HTR-8/SVneo (cell line): Measurements from ENCODE around the gene C2orf42.
"Not testable (repeated sequence)": the region's sequence is repeated elsewhere in the genome, so short reads cannot be mapped to it uniquely, and the experiment has no call there.

Experiments
- DNase-seq: peaks from one replicate; pipeline ENCODE4 v3.0.0; 2011; ENCODE audit warnings: low spot score, mixed read lengths; ENCODE audit not compliant: insufficient read length
- FAIRE-seq: peaks from 2 replicates; lab custom pipeline; 2011; peaks lifted over from hg19 to GRCh38; lab: Jason Lieb, UNC

C2orf42 gene

GRCh38 chr2:70111752-70112591 is 78.8 kb downstream of the C2orf42 start:
- DNase-seq, result no peak
- no peak for FAIRE-seq

GRCh38 chr2:70110397-70110796 is 80.4 kb downstream of the C2orf42 start:
- FAIRE-seq, result not testable (repeated sequence)

GRCh38 chr2:70106138-70106537 is 84.7 kb downstream of the C2orf42 start:
- not testable (repeated sequence) for DNase-seq, FAIRE-seq

More at GRCh38 chr2:70110397-70110796, 80.4 kb downstream of the C2orf42 start:
- not testable (repeated sequence) for DNase-seq

GRCh38 chr2:70104231-70105111 is 86.3 kb downstream of the C2orf42 start:
- DNase-seq, result peak; percentile 30
- FAIRE-seq, result no peak

DNA sequence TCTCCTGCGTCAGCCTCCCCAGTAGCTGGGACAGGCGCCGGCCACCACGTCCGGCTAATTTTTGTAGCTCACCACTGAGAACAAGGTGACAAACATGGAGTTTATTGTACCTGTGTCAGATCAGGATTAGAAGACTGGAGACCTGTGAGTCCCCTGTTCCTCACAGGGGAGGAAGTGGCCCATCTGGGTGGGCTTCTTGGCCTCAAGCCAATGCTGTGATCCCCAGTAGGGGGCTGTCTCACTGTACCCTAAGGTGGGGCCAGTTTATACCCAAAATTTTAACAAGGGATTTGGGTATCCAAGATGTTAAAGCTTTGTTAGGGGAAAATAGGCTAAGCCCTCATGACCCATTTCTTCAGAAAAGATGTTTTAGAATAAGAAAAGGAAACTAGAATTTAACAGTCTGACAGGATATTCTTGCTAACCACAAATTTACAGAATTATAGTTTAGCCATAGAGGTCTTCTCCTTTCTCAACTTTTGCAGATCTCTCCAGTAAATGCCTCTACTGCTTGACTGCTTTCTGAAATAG is 87.2 kb downstream of the C2orf42 start:
- FAIRE-seq (no peak), DNase-seq (no peak)

DNA sequence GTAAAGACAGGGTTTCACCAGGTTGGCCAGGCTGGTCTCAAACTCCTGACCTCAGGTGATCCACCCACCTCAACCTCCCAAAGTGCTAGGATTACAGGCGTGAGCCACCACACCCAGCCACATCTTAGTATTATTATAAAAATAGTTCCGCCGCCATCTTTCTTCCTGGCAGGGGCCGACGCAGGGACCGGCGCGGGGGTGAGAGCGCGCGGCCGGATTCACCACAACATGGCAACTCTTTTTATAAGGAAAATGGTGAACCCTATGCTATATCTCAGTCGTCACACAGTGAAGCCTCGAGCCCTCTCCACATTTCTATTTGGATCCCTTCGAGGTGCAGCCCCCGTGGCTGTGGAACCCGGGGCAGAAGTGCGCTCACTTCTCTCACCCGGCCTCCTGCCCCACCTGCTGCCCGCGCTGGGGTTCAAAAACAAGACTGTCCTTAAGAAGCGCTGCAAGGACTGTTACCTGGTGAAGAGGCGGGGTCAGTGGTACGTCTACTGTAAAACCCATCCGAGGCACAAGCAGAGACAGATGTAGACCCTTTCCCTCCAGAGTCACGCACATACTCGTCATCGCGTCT is 88.4 kb downstream of the C2orf42 start:
- not testable (repeated sequence) for DNase-seq
- peak; percentile 13 for FAIRE-seq

DNA sequence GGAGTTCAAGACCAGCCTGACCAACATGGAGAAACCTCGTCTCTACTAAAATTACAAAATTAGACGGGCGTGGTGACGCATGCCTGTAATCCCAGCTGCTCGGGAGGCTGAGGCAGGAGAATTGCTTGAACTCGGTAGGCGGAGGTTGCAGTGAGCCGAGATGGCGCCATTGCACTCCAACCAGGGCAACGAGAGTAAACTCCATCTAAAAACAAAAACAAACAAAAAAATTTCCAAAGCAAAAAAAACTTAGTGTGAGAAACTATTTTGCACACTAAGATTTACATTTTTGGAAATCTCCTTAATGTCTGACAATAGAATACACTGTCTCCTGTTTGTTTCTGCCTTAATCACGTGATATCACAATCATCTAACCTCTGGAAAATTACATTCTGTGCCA is 89.1 kb downstream of the C2orf42 start:
- DNase-seq, FAIRE-seq: not testable (repeated sequence)

DNA sequence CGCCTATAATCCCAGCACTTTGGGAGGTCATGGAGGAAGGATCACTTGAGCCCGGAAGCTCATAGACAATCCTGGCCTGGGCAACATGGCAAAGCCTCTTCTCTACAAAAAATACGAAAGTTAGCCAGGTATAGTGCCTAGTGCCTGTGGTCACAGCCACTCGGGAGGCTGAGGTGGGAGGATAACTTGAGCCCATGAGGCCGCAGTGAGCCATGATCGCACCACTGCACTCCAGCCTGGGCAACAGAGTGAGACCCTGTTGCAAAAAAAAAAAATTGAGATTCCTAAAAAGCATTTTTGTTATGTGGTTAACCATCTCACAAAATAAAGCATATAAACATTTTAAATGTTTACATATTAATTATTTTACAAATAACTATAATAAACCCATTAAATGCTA is 89.6 kb downstream of the C2orf42 start:
- DNase-seq (no peak), FAIRE-seq (no peak)
